GM21723 (cell line): Measurements from ENCODE around the gene TMEM231.
"Not testable (repeated sequence)": the region's sequence is repeated elsewhere in the genome, so short reads cannot be mapped to it uniquely, and the experiment has no call there.

Source experiments
- ATAC-seq: cut with Tn5 transposase; IDR thresholded peaks from one replicate; pipeline ENCODE4 v1.9.1; 2021; ENCODE audit warnings: mild to moderate bottlenecking, moderate library complexity; ENCODE audit not compliant: unreplicated experiment

TMEM231 gene

DNA sequence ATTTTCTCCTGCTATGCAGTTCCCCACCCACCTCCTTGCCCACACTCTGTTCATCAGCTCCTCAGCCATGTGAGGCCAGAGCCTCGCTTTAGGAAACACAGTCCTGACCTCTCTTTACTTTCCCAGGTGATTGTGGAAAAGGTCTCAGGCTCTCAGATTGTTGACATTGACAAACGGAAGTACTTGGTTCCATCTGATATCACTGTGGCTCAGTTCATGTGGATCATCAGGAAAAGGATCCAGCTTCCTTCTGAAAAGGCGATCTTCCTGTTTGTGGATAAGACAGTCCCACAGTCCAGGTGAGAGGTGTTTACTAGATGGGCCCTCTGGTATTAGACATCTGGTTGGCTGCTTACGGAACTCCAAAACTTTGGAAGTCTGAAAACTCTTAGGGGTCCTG, 11.9 kb upstream of the TMEM231 start:
- no peak for ATAC-seq

DNA sequence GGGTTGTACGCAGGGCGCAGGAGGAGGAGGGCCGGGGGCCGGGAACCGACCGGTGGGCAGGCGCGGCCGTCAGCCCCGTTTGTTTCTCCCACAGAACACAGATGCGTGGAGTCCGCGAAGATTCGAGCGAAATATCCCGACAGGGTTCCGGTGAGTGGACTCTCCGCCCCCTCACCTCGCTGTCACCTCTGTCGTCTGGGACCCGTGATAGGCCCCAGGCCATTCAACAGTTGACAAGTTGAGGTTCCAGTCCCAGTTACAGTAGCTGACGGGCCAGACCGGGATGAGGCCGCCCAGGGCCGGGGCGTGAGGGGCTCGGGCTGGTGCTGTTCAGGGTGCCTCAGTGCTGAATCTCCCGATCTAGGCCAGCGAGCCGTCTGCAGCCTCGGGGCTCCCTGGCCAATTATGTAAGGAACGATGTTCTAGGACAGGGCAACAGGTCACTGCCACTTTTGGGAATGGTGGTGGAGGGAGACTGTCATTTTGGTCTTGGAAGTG, 10.8 kb upstream of the TMEM231 start:
- no peak for ATAC-seq

GRCh38 chr16:75566040-75566757, 10.1 kb upstream of the TMEM231 start, which contains the start of gene GABARAPL2:
Gene GABARAPL2, plus strand, starts transcription at chr16:75566379. Its CDS starts 108 bp downstream, at chr16:75566487.
- ATAC-seq, result peak; percentile 69

DNA sequence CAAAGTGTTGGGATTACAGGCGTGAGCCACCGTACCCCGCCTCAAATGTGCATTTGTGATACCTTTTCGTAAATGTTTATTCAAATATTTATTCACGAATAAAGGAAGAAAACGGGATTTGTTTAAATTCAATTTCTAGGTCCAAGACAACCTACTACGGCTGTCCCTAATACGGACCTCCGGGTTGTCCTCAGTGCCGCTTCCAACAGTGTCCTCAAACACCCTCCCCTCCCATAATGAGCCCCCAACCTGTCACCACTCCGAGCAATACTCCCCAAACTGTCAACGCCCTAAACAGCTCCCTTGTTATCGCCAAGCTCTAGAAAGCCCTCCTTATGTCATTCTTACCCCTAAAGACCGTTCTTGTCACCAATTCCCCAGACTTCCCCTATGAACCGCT, 9.6 kb upstream of the TMEM231 start:
- peak; percentile 12 for ATAC-seq

DNA sequence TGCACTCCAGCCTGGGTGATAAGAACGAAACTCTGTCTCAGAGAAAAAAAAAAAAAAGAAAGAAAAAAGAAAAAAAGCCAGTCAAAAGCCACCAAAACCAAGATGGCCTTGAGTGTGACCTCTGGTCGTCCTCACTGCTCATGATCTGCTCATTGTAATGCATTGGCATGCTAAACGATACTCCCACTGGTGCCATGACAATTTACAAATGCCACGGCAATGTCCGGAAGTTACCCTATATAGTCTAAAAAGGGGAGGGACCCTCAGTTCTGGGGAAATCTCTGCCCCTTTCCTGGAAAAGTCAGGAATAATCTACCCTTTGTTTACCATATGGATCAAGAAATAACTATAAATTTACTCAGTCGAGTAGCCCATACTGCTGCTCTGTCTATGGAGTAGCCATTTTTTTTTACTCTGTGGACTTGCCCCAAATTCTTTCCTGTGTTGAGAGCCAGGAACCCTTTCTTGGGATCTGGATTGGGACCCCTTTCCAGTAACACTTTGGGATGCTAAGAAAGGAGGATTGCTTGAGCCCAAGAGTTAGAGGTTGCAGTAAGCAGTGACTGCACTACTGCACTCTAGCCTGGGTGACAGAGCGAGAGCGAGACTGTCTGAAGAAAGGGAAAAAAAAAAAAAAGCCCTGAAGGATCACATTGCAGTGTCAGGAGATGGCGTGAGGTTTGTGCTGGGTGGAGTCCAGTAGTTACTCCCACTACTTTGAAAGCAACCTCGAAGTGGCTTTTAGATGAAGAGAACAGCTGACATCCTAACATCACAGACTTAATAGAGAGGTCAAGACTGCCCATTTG, 3.7 kb upstream of the TMEM231 start:
- ATAC-seq, result no peak

- no peak for ATAC-seq
Observed at GRCh38 chr16:75558846-75559401, 2.9 kb upstream of the TMEM231 start.

GRCh38 chr16:75556431-75556950, 439 bp upstream of the TMEM231 start:
- no peak for ATAC-seq

GRCh38 chr16:75555213-75555706, 792 bp downstream of the TMEM231 start:
- peak; percentile 45 for ATAC-seq

DNA sequence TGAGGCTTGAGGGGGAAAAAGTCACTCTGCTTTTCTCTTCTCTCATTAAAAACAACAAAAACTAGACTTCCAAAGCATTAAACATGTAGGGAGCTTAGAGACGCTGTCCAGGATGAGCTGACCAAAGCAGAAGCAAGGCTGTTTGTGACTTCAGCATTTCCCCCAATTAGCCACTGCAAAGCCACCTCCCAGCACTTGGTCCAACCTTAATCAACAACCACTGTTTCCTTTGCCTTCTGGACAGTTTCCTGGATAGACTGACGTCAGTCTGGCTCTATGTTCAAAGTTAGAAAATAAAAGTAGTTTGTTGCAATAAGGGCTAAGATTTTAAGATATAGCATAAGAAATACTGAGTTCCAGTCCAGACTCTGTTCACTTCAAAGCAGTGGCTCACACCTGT, 3.1 kb downstream of the TMEM231 start:
- ATAC-seq, result no peak

- ATAC-seq, result peak; percentile 87
Observed at GRCh38 chr16:75550211-75550662, 5.8 kb downstream of the TMEM231 start.

DNA sequence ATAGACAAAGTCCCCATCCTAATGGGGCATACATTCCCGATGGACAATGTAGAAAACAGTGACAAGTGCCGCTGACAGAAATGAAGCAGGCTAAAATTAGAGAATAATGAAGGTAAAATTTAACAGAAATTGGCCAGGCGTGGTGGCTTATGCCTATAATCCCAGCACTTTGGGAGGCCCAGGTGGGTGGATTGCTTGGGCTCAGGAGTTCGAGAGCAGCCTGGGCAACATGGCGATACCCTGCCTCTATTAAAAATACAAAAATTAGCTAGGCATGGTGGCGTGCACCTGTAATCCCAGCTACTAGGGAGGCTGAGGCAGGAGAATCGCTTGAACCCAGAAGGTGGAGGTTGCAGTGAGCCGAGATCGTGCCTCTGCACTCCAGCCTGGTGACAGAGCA, 7.6 kb downstream of the TMEM231 start:
- ATAC-seq, result not testable (repeated sequence)

- ATAC-seq, result no peak
Observed at GRCh38 chr16:75546293-75546692, 9.8 kb downstream of the TMEM231 start.

GRCh38 chr16:75545879-75546278, 10.2 kb downstream of the TMEM231 start:
- not testable (repeated sequence) for ATAC-seq

DNA sequence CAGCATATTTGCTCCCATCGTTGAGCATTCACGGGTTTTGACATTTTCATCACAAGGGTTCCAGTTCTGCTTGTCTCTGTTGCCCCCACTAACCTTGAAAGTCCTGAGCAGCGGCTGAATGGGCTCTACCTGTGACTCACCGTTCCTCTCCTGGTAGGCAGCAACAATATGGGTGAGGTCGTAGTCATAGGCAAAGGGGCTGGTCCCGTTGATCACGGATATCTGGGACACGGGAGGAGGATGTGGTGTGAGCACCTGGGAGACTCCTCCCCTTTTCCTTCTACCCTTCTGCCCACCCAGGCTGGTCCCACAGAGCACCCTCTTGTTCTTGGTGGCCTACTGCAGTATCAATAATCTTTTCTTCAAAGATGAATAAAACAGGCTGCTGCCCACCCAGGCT, 13.6 kb downstream of the TMEM231 start:
- not testable (repeated sequence) for ATAC-seq

GRCh38 chr16:75541236-75541635, 14.8 kb downstream of the TMEM231 start:
- ATAC-seq, result no peak

DNA sequence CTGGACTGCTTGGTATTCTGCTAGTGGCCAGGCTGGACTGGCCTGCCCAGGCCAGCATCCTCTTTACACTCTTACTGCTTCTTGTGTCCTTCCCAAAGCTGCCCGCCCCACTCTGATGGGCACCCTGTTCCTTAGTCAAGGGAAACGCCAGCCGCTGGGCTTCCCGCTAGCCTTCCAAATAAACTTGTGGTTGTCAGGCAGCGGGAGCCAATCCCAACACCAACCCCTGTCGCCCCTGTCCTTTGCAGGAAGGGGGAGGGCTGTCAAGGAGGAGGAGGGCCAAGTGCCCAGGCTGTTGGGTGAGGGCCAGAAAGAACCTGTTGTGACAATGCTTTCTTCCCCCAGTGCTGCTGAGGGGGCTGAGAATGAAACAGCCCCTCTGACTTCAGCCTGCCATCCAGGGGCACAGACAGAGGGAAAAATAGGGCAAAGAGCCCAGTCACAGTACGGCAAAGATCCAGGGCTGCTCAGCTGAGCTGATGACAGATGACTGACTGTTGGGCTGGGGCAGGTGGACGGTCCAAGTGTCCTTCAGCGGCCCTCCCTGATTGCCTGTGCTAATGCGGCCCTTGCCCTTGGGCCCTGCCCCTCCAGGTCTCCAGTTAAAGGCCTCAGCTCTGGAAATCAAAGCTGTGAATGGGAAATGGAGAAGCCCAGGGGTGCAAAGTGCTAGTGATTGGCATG, 17.0 kb downstream of the TMEM231 start:
- ATAC-seq, result not testable (repeated sequence)

DNA sequence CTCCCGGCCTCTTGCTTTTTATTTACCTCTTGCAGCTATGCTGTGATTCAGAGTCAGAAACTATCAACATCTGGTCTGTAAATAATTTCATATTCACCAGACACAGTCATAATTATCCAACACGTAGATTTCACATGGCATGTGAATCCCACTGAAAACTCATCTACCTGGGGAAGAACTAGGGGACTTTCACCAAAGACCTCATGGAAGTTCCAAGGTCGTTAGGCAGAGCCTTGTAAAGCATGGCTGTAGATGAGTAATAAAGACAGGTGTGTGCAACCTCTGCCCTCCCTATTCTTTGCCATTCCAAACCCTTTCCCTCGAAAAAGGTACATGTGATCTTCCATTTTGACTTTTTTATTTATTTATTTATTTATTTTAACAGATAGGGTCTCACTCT, 18.3 kb downstream of the TMEM231 start:
- ATAC-seq, result no peak

DNA sequence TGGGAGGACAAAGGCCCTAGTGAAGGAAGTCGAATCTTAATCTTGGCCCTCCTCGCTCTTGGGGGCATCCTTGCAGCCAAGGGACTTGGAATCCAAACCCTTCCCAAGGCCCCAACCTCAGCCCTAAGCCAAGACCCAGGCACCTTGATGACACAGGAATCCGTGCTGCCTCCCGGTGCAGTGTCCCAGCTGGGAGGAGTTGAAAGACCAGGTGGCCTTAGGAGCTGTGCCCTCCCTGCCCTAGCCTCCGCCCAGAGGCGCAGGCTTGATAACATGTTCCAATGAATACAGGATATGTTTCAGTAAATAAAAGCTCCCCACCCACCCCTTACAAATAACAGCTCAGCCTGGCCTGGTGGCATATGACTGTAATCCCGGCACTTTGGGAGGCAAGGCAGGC, 20.2 kb downstream of the TMEM231 start, which contains the start of gene CHST5:
Gene CHST5 (minus strand): TSS at position 208 of the 400 bp plus-strand sequence. CDS start 5,724 bp downstream, outside the sequence.
- no peak for ATAC-seq

GRCh38 chr16:75535211-75535843, 20.7 kb downstream of the TMEM231 start:
- no peak for ATAC-seq
